ENCODE results near the gene DNASE1L2.
"Not testable (repeated sequence)": the region's sequence is repeated elsewhere in the genome, so short reads cannot be mapped to it uniquely, and the experiment has no call there.

DNA sequence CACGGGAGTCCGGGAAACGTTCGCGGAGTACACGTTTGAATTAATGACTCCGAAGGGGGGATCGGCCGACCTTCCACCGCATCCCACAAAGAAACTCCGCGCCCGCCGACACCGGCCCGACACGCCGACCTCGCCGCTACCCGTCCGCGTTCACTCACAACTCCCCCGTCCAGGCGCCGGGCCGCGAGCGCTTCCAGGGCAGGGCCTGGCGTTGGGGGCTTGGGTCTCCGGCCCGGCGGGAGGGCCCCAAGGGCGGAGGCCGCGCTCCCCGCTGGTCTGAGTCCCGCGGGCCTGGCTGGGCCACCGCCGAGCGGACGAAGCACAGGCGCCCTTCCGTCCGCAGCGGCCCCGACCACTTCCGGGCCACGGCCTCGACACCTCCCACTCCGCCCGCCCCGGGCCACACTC lies 31.3 kb downstream of the DNASE1L2 start:
- TF ChIP-seq, protein P1, sequence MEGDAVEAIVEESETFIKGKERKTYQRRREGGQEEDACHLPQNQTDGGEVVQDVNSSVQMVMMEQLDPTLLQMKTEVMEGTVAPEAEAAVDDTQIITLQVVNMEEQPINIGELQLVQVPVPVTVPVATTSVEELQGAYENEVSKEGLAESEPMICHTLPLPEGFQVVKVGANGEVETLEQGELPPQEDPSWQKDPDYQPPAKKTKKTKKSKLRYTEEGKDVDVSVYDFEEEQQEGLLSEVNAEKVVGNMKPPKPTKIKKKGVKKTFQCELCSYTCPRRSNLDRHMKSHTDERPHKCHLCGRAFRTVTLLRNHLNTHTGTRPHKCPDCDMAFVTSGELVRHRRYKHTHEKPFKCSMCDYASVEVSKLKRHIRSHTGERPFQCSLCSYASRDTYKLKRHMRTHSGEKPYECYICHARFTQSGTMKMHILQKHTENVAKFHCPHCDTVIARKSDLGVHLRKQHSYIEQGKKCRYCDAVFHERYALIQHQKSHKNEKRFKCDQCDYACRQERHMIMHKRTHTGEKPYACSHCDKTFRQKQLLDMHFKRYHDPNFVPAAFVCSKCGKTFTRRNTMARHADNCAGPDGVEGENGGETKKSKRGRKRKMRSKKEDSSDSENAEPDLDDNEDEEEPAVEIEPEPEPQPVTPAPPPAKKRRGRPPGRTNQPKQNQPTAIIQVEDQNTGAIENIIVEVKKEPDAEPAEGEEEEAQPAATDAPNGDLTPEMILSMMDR (IDR thresholded peaks at IDR 0.05; ENCODE audit: low read depth, low read length, missing input control): not testable (repeated sequence)
- TF ChIP-seq, protein P2, sequence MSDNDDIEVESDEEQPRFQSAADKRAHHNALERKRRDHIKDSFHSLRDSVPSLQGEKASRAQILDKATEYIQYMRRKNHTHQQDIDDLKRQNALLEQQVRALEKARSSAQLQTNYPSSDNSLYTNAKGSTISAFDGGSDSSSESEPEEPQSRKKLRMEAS (IDR thresholded peaks at IDR 0.05): not testable (repeated sequence)
- TF ChIP-seq YY1 (IDR thresholded peaks at IDR 0.05); JUND (IDR thresholded peaks at IDR 0.05); SP1 (IDR thresholded peaks at IDR 0.05); EGR1 (IDR thresholded peaks at IDR 0.05; ENCODE audit: low read depth in 2 of 2); RAD21 (IDR thresholded peaks at IDR 0.05); HNF4G (IDR thresholded peaks at IDR 0.05): not testable (repeated sequence)
- TF ChIP-seq, protein P3, sequence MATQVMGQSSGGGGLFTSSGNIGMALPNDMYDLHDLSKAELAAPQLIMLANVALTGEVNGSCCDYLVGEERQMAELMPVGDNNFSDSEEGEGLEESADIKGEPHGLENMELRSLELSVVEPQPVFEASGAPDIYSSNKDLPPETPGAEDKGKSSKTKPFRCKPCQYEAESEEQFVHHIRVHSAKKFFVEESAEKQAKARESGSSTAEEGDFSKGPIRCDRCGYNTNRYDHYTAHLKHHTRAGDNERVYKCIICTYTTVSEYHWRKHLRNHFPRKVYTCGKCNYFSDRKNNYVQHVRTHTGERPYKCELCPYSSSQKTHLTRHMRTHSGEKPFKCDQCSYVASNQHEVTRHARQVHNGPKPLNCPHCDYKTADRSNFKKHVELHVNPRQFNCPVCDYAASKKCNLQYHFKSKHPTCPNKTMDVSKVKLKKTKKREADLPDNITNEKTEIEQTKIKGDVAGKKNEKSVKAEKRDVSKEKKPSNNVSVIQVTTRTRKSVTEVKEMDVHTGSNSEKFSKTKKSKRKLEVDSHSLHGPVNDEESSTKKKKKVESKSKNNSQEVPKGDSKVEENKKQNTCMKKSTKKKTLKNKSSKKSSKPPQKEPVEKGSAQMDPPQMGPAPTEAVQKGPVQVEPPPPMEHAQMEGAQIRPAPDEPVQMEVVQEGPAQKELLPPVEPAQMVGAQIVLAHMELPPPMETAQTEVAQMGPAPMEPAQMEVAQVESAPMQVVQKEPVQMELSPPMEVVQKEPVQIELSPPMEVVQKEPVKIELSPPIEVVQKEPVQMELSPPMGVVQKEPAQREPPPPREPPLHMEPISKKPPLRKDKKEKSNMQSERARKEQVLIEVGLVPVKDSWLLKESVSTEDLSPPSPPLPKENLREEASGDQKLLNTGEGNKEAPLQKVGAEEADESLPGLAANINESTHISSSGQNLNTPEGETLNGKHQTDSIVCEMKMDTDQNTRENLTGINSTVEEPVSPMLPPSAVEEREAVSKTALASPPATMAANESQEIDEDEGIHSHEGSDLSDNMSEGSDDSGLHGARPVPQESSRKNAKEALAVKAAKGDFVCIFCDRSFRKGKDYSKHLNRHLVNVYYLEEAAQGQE (IDR thresholded peaks at IDR 0.05): not testable (repeated sequence)
- TF ChIP-seq GABPA (IDR thresholded peaks at IDR 0.05 in 1 of 2, conservative IDR thresholded peaks at IDR 0.05 in 1 of 2): peak in 1 of 2 donors; percentile 36

All from liver (tissue), 3 donors.